ENCODE results near the gene GIMAP7. TPM values are rescaled to one million over a fixed set of nuclear protein-coding genes. Genes with fewer than 3 reads are reported as not detected.
"Not testable (repeated sequence)": the region's sequence is repeated elsewhere in the genome, so short reads cannot be mapped to it uniquely, and the experiment has no call there.

The GIMAP7 gene
- total RNA-seq, 1 experiment from 2014 or later: 0.25 TPM

- Histone ChIP-seq H3K4me1 (ENCODE audit: control insufficient read depth in 1 of 2, insufficient read depth in 2 of 2, low read length in 2 of 2) (no peaks in the 10 kb centered on the region), H3K79me2 (ENCODE audit: insufficient read depth, low read length) (no peaks in the 10 kb centered on the region), H3K4me3 (replicated peaks in 1 of 2; ENCODE audit: low read depth in 1 of 2, low read length in 2 of 2) (no peak overlapping the region), H3K9ac (ENCODE audit: low read length) (no peak overlapping the region), H2AFZ (ENCODE audit: low read depth, low read length, poor library complexity, severe bottlenecking) (no peak overlapping the region), H4K20me1 (ENCODE audit: insufficient read depth) (no peaks in the 10 kb centered on the region), H3K36me3 (ENCODE audit: control insufficient read depth in 1 of 2, insufficient read depth in 2 of 2, low read length in 2 of 2) (no peaks in the 10 kb centered on the region), H3K9me2 (ENCODE audit: insufficient read depth) (no peaks in the 10 kb centered on the region), H3K27ac (ENCODE audit: low read depth, low read length) (no peak overlapping the region), H3K4me2 (ENCODE audit: low read length) (no peak overlapping the region), H3K9me3 (ENCODE audit: control insufficient read depth in 1 of 2, insufficient read depth in 1 of 2, low read depth in 1 of 2, low read length in 2 of 2) (no peaks in the 10 kb centered on the region), H3K27me3 (ENCODE audit: insufficient read depth, low read length) (peaks cover 9% of the 10 kb centered on the region)
- BruUV-seq (replicated peaks): no TSS peak
- ATAC-seq (no peak), DNase-seq (ENCODE audit: low read depth, low spot score) (no peak)
- POLR2A ChIA-PET: no interaction called here
- RAD21 ChIA-PET (ENCODE audit: low non-redundant PET in 1 of 2, low total read pairs in 2 of 2, uncharacterized antibody in 2 of 2, unreplicated experiment in 2 of 2): no interaction called here
- intact Hi-C loops (cut with micrococcal nuclease): no loop called here
- CTCF ChIA-PET: no interaction called here
- no peak for TF ChIP-seq SP1 (IDR thresholded peaks at IDR 0.05; ENCODE audit: low read depth)
- no peak for TF ChIP-seq CBX3 (IDR thresholded peaks at IDR 0.05; ENCODE audit: low read depth)
- no peak for TF ChIP-seq YY1 (IDR thresholded peaks at IDR 0.05; ENCODE audit: extremely low read depth, insufficient replicate concordance, low read depth, low read length)
- TF ChIP-seq ZBTB33 (IDR thresholded peaks at IDR 0.05; ENCODE audit: extremely low read depth, insufficient replicate concordance, low read length): no peak
- TF ChIP-seq FOSL1 (IDR thresholded peaks at IDR 0.05; ENCODE audit: low read depth): no peak
These were observed 24.9 kb upstream of the GIMAP7 start for GRCh38 chr7:150489782-150490181.

GRCh38 chr7:150493442-150493841 lies 21.2 kb upstream of the GIMAP7 start:
- ATAC-seq; H3K27ac ChIP-seq (ENCODE audit: low read depth, low read length); H3K9me3 ChIP-seq (ENCODE audit: control insufficient read depth in 1 of 2, insufficient read depth in 1 of 2, low read depth in 1 of 2, low read length in 2 of 2); H3K4me3 ChIP-seq (replicated peaks in 1 of 2; ENCODE audit: low read depth in 1 of 2, low read length in 2 of 2); BruUV-seq (replicated peaks); RAD21 ChIA-PET (ENCODE audit: low non-redundant PET in 1 of 2, low total read pairs in 2 of 2, uncharacterized antibody in 2 of 2, unreplicated experiment in 2 of 2); intact Hi-C loops (cut with micrococcal nuclease); CTCF ChIA-PET; H3K4me1 ChIP-seq (ENCODE audit: control insufficient read depth in 1 of 2, insufficient read depth in 2 of 2, low read length in 2 of 2); H2AFZ ChIP-seq (ENCODE audit: low read depth, low read length, poor library complexity, severe bottlenecking); H3K4me2 ChIP-seq (ENCODE audit: low read length); H4K20me1 ChIP-seq (ENCODE audit: insufficient read depth); H3K27me3 ChIP-seq (ENCODE audit: insufficient read depth, low read length); DNase-seq (ENCODE audit: low read depth, low spot score); H3K9ac ChIP-seq (ENCODE audit: low read length); POLR2A ChIA-PET; H3K79me2 ChIP-seq (ENCODE audit: insufficient read depth, low read length); H3K36me3 ChIP-seq (ENCODE audit: control insufficient read depth in 1 of 2, insufficient read depth in 2 of 2, low read length in 2 of 2); H3K9me2 ChIP-seq (ENCODE audit: insufficient read depth): not testable (repeated sequence)
